ENCODE results near the gene DHRS7C. TPM values are rescaled to one million over a fixed set of nuclear protein-coding genes. Genes with fewer than 3 reads are reported as not detected.

DHRS7C gene
- total and polyA plus RNA-seq, 2 of the 13 experiments (the other 11 are each of a cell fraction or from before 2014, with no cell fraction given), result not detected

DNA sequence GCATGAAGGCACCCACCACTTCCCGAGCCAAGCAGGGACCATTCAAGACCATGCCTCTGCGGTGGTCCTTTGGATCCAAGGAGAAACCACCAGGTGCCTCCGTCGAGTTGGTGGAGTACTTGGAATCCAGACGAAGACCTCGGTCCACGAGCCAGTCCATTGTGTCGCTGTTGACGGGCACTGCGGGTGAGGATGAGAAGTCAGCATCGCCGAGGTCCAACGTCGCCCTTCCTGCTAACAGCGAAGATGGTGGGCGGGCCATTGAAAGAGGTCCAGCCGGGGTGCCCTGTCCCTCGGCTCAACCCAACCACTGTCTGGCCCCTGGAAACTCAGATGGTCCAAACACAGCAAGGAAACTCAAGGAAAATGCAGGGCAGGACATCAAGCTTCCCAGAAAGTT, 63.4 kb downstream of the DHRS7C start:
- no peak overlapping the region for H3K4me2 ChIP-seq (ENCODE audit: low read depth, low read length)

More for the DNA sequence above, 63.4 kb downstream of the DHRS7C start:
- H4K20me1 ChIP-seq (ENCODE audit: insufficient read depth, low read length), result no peaks in the 10 kb centered on the region
- ChIA-PET CTCF (ENCODE audit: low intra/inter-chr PET ratio, low total read pairs) (interaction anchor here (2.1 kb wide), 1 partner anchor 41 kb away, joined by 17 read pairs; no protein-coding TSS in a partner anchor), POLR2A (no interaction called here)
- no peaks in the 10 kb centered on the region for H3K79me2 ChIP-seq (ENCODE audit: insufficient read depth, low read length)
- H3K9me3 ChIP-seq (ENCODE audit: low read length), result no peaks in the 10 kb centered on the region
- in situ Hi-C loops (cut with HindIII; ENCODE audit: extremely low pct_ligation_motif_present, low pct_unique_long_range_greater_than_20kb) (no loop called here), intact Hi-C loops (cut with micrococcal nuclease; ENCODE audit: unreplicated experiment) (loop anchor here (2.0 to 5.0 kb wide), 3 partner anchors 17 to 81 kb away; partner anchors contain the start of gene USP43)
- no peak overlapping the region for H3K9ac ChIP-seq (ENCODE audit: insufficient read depth, low read depth, low read length)
- no peaks in the 10 kb centered on the region for H3K36me3 ChIP-seq (replicated peaks in 1 of 2; ENCODE audit: control insufficient read depth in 1 of 2, insufficient read depth in 2 of 2, low read length in 2 of 2)
- WGBS (ENCODE audit: low lambda C conversion rate), result 60% methylated on average over 18 of the region's 18 CpGs
- ATAC-seq (no peak), FAIRE-seq (no peak), DNase-seq (ENCODE audit: low spot score) (no peak)
- no peaks in the 10 kb centered on the region for H3K27me3 ChIP-seq (ENCODE audit: control insufficient read depth in 1 of 2, insufficient read depth in 2 of 2, low read length in 2 of 2)
- no peak overlapping the region for H2AFZ ChIP-seq (ENCODE audit: low read length)
- no peak for TF ChIP-seq PAWR (CRISPR knock-in tag; IDR thresholded peaks at IDR 0.05; ENCODE audit: borderline replicate concordance)
- TF ChIP-seq HNRNPL (IDR thresholded peaks at IDR 0.05; ENCODE audit: low read depth, low read length), result no peak
- TF ChIP-seq, protein P1, sequence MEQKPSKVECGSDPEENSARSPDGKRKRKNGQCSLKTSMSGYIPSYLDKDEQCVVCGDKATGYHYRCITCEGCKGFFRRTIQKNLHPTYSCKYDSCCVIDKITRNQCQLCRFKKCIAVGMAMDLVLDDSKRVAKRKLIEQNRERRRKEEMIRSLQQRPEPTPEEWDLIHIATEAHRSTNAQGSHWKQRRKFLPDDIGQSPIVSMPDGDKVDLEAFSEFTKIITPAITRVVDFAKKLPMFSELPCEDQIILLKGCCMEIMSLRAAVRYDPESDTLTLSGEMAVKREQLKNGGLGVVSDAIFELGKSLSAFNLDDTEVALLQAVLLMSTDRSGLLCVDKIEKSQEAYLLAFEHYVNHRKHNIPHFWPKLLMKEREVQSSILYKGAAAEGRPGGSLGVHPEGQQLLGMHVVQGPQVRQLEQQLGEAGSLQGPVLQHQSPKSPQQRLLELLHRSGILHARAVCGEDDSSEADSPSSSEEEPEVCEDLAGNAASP (CRISPR knock-in tag; IDR thresholded peaks at IDR 0.05; ENCODE audit: borderline replicate concordance), result no peak
- TF ChIP-seq, protein P2, sequence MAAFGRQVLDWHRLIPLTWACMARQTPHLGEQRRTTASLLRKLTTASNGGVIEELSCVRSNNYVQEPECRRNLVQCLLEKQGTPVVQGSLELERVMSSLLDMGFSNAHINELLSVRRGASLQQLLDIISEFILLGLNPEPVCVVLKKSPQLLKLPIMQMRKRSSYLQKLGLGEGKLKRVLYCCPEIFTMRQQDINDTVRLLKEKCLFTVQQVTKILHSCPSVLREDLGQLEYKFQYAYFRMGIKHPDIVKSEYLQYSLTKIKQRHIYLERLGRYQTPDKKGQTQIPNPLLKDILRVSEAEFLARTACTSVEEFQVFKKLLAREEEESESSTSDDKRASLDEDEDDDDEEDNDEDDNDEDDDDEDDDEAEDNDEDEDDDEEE (CRISPR knock-in tag; IDR thresholded peaks at IDR 0.05), result no peak
- TF ChIP-seq ZNF720 (CRISPR knock-in tag; IDR thresholded peaks at IDR 0.05), result no peak
- TF ChIP-seq FOSL1 (CRISPR knock-in tag; IDR thresholded peaks at IDR 0.05; ENCODE audit: borderline replicate concordance), result no peak
- TF ChIP-seq ZNF460 (CRISPR knock-in tag; IDR thresholded peaks at IDR 0.05; ENCODE audit: borderline replicate concordance), result no peak
- TF ChIP-seq, protein P3, sequence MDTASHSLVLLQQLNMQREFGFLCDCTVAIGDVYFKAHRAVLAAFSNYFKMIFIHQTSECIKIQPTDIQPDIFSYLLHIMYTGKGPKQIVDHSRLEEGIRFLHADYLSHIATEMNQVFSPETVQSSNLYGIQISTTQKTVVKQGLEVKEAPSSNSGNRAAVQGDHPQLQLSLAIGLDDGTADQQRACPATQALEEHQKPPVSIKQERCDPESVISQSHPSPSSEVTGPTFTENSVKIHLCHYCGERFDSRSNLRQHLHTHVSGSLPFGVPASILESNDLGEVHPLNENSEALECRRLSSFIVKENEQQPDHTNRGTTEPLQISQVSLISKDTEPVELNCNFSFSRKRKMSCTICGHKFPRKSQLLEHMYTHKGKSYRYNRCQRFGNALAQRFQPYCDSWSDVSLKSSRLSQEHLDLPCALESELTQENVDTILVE (CRISPR knock-in tag; IDR thresholded peaks at IDR 0.05), result no peak
- no peak overlapping the region for H3K27ac ChIP-seq (ENCODE audit: extremely low read length, insufficient read depth, low read length)
- H3K4me3 ChIP-seq (replicated peaks in 1 of 3; ENCODE audit: insufficient read depth in 1 of 3, low read depth in 2 of 3, low read length in 3 of 3), result no peak overlapping the region
- no peaks in the 10 kb centered on the region for H3K4me1 ChIP-seq (ENCODE audit: insufficient read depth, low read length)
- no TSS peak for BruUV-seq (replicated peaks)
